ENCODE results near the gene ASCC2. TPM values are rescaled to one million over a fixed set of nuclear protein-coding genes. Genes with fewer than 3 reads are reported as not detected.

ASCC2 gene
- total and polyA plus RNA-seq, 2 of the 4 experiments (the other 2 are of a cell fraction) = 40.0 to 62.2 TPM

DNA sequence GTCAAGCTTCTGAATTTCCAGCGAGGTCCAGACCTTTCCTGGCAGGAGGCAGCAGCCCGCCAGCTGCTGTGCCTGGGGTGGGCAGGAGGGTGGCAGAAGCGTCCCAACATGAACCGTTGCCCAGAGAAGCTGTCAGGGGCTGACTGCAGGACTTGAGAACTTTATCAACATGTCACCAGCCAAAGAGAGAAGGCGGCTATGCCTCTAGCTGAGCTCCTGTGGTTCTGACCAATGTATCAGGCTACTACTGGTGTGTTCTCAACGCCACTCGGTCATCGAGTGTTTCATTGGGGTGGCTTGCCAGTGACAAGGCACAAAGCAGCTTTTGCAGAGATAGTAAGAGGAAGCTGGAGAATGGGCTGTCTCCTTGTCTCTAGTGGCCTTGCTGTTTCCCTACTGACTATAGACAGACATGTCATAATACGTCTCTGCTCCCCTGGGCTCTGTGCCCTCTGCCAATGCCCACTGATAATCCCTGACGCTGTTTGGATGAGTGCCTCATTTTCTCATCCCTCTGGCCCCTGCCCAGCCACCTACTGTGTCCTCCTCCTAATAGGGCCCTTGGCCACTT, 17.6 kb upstream of the ASCC2 start:
- Histone ChIP-seq H3K14ac (replicated peaks; ENCODE audit: low read depth, low read length) (no peak overlapping the region), H3K4me1 (ENCODE audit: control insufficient read depth, insufficient read depth, low read length) (no peaks in the 10 kb centered on the region), H2BK20ac (ENCODE audit: low read depth, low read length) (no peak overlapping the region), H2AFZ (replicated peaks; ENCODE audit: low read length, poor library complexity) (peak overlapping the region; percentile 48), H4K91ac (ENCODE audit: insufficient read depth, low read depth, low read length) (no peak overlapping the region), H4K20me1 (ENCODE audit: insufficient read depth, low read length) (no peaks in the 10 kb centered on the region), H2AK9ac (replicated peaks; ENCODE audit: low read depth, low read length, poor library complexity) (no peak overlapping the region), H3K4me2 (ENCODE audit: low read depth, low read length) (no peak overlapping the region), H3K18ac (ENCODE audit: low read depth, low read length) (no peak overlapping the region), H3K9me1 (ENCODE audit: insufficient read depth, low read length) (no peaks in the 10 kb centered on the region), H4K8ac (ENCODE audit: low read depth in 2 of 2, low read length in 2 of 2) (no peak overlapping the region), H3K9me3 (ENCODE audit: control insufficient read depth, insufficient read depth, low read length) (no peaks in the 10 kb centered on the region), H4K5ac (ENCODE audit: low read depth, low read length) (no peak overlapping the region), H3K56ac (ENCODE audit: extremely low read depth, insufficient read depth, low read length) (no peak overlapping the region), H2BK15ac (ENCODE audit: low read depth, low read length) (no peak overlapping the region), H2BK5ac (ENCODE audit: low read depth, low read length, poor library complexity, severe bottlenecking) (no peak overlapping the region), H3K23ac (ENCODE audit: low read depth, low read length) (no peak overlapping the region), H3K4me3 (ENCODE audit: insufficient read depth, low read depth, low read length) (no peak overlapping the region), H2AK5ac (ENCODE audit: low read depth, low read length) (no peak overlapping the region), H3K79me1 (ENCODE audit: low read depth in 1 of 2, low read length in 2 of 2) (no peaks in the 10 kb centered on the region), H2BK120ac (ENCODE audit: low read depth, low read length) (no peak overlapping the region), H3K36me3 (ENCODE audit: control insufficient read depth, insufficient read depth, low read length) (no peaks in the 10 kb centered on the region), H3K27ac (ENCODE audit: insufficient read depth, low read length) (no peak overlapping the region), H3K4ac (ENCODE audit: low read depth, low read length) (no peak overlapping the region), H3K9ac (ENCODE audit: low read depth, low read length) (no peak overlapping the region), H3K27me3 (ENCODE audit: control insufficient read depth, insufficient read depth, low read length) (peaks cover 10% of the 10 kb centered on the region)
- no TSS peak for BruUV-seq (replicated peaks)
- TF ChIP-seq MAZ (IDR thresholded peaks at IDR 0.05; ENCODE audit: borderline replicate concordance, low read depth, low read length) (no peak), NFE2L2 (IDR thresholded peaks at IDR 0.05; ENCODE audit: low read depth, low read length) (no peak), MAFK (IDR thresholded peaks at IDR 0.05; ENCODE audit: low read depth, low read length) (no peak), USF2 (IDR thresholded peaks at IDR 0.05; ENCODE audit: low read depth, low read length) (no peak), RAD21 (IDR thresholded peaks at IDR 0.05; ENCODE audit: low read length) (no peak), FOS (IDR thresholded peaks at IDR 0.05; ENCODE audit: low read depth, low read length) (no peak), ELK1 (IDR thresholded peaks at IDR 0.05; ENCODE audit: borderline replicate concordance, low read depth, low read length) (no peak), RCOR1 (IDR thresholded peaks at IDR 0.05; ENCODE audit: insufficient replicate concordance, low read length) (no peak), CEBPB (IDR thresholded peaks at IDR 0.05; ENCODE audit: low read depth, low read length) (no peak), MXI1 (IDR thresholded peaks at IDR 0.05; ENCODE audit: borderline replicate concordance, low read depth, low read length) (no peak), CHD1 (IDR thresholded peaks at IDR 0.05; ENCODE audit: low read depth, low read length) (no peak)
- 67% methylated on average over 7 of the region's 10 CpGs; no CpG with 5 or more reads in 1 of the 2 experiments for WGBS, 2 experiments (ENCODE audit: extremely low coverage in 2 of 2, insufficient read length in 1 of 2)
- dilution Hi-C loops (cut with HindIII; ENCODE audit: low sequenced_read_pairs, unreplicated experiment) = no loop called here
- ChIA-PET CTCF (no interaction called here), POLR2A (ENCODE audit: unreplicated experiment) (interaction anchor here (0.6 kb wide), 1 partner anchor 12 kb away, joined by 3 read pairs; no protein-coding TSS in a partner anchor)
- ATAC-seq (ENCODE audit: low read depth) = no peak
- in situ Hi-C loops (cut with MboI; ENCODE audit: low sequenced_read_pairs) = no loop called here
- no peak for DNase-seq
- intact Hi-C loops (cut with micrococcal nuclease) = no loop called here

Measured in IMR-90 (cell line).